GM19099 (cell line): ENCODE data around the gene THAP8.

ENCODE experiments used
- POLR2A ChIP-seq: IDR thresholded peaks from 3 replicates; pipeline ENCODE4 v1.6.1; 2011; ENCODE audit warnings: low read depth; ENCODE audit not compliant: insufficient read length; ENCODE audit errors: extremely low read depth

The THAP8 gene

GRCh38 chr19:36082916-36083315 lies 28.8 kb upstream of the THAP8 start:
- TF ChIP-seq POLR2A = no peak

- TF ChIP-seq POLR2A = no peak
Observed at GRCh38 chr19:36081894-36082293, 27.8 kb upstream of the THAP8 start.

GRCh38 chr19:36081385-36081784 lies 27.3 kb upstream of the THAP8 start:
- no peak for TF ChIP-seq POLR2A

GRCh38 chr19:36079389-36079945 lies 25.4 kb upstream of the THAP8 start:
- TF ChIP-seq POLR2A = no peak

GRCh38 chr19:36073121-36073876 lies 19.2 kb upstream of the THAP8 start:
- no peak for TF ChIP-seq POLR2A

- no peak for TF ChIP-seq POLR2A
Observed at GRCh38 chr19:36072081-36072480, 18.0 kb upstream of the THAP8 start.

- TF ChIP-seq POLR2A = no peak
Observed at GRCh38 chr19:36067681-36068080, 13.6 kb upstream of the THAP8 start.

GRCh38 chr19:36064826-36065225 lies 10.7 kb upstream of the THAP8 start:
- TF ChIP-seq POLR2A = no peak

- no peak for TF ChIP-seq POLR2A
Observed at GRCh38 chr19:36061367-36061766, 7.3 kb upstream of the THAP8 start.

- no peak for TF ChIP-seq POLR2A
Observed at GRCh38 chr19:36060430-36060829, 6.3 kb upstream of the THAP8 start.

- TF ChIP-seq POLR2A = no peak
Observed at GRCh38 chr19:36059180-36059910, 5.3 kb upstream of the THAP8 start.

GRCh38 chr19:36058481-36059179 lies 4.5 kb upstream of the THAP8 start:
- no peak for TF ChIP-seq POLR2A

- peak; percentile 59 for TF ChIP-seq POLR2A
Observed at GRCh38 chr19:36054733-36055686, 925 bp upstream of the THAP8 start, which contains the start of gene WDR62. Gene WDR62, plus strand, starts transcription at chr19:36054897. Its CDS starts 75 bp downstream, at chr19:36054972.

GRCh38 chr19:36051637-36052036 lies 2.4 kb downstream of the THAP8 start:
- TF ChIP-seq POLR2A = no peak

GRCh38 chr19:36051236-36051635 lies 2.8 kb downstream of the THAP8 start:
- TF ChIP-seq POLR2A = no peak
